Right atrium auricular region (tissue), 2 donors: Measurements from ENCODE around the gene ZNF783. TPM values are rescaled to one million over a fixed set of nuclear protein-coding genes. Genes with fewer than 3 reads are reported as not detected.

ENCODE experiments used
- DNase-seq: peaks from one replicate; pipeline ENCODE4 v3.0.0-alpha.2; 2019; ENCODE audit warnings: low spot score
- H3K27ac ChIP-seq, 2 donors: fragments of 200-600 bp; sonication (generic); 1 replicate in 1 of 2; 2 replicates in 1 of 2; pipeline ENCODE4 v1.5.1; 2016 to 2019
- H3K27me3 ChIP-seq, 2 donors: fragments of 200-600 bp; sonication (generic); one replicate each; pipeline versions ENCODE4 v1.5.1 to v1.6.0; 2017 to 2019
- H3K36me3 ChIP-seq: fragments of 200-600 bp; sonication (generic); one replicate; pipeline ENCODE4 v1.5.1; 2016
- H3K4me1 ChIP-seq, 2 donors: fragments of 200-600 bp; sonication (generic); one replicate each; pipeline versions ENCODE4 v1.5.1 to v1.6.0; 2017 to 2019
- H3K4me3 ChIP-seq, 2 donors: fragments of 200-600 bp; sonication (generic); 1 replicate in 1 of 2; 2 replicates in 1 of 2; pipeline ENCODE4 v1.5.1; 2017 to 2019; ENCODE audit warnings: mild to moderate bottlenecking in 1 of 2, moderate library complexity in 1 of 2
- H3K9me3 ChIP-seq, 2 donors: fragments of 200-600 bp; sonication (generic); one replicate each; pipeline ENCODE4 v1.5.1; 2019
- CTCF ChIP-seq, 2 donors: fragments of 200-600 bp; sonication (generic); IDR thresholded peaks; one replicate each; pipeline ENCODE4 v1.5.1; 2019; ENCODE audit warnings: antibody characterized with exemption in 2 of 2
- total RNA-seq, 2 donors: library from RNA; depleted of rRNA; stranded (reverse); fragments of >200 nt; gene quantifications; one replicate each; pipeline ENCODE4 v1.1.0, GENCODE V29; 2016

The ZNF783 gene
- total RNA-seq, 2 donors from 2014 or later: 3.7 to 5.1 TPM

- Histone ChIP-seq H3K27ac (no peak overlapping the region), H3K27me3 (no peaks in the 10 kb centered on the region), H3K4me3 (no peak overlapping the region), H3K4me1 (no peaks in the 10 kb centered on the region), H3K9me3 (no peaks in the 10 kb centered on the region), H3K36me3 (no peaks in the 10 kb centered on the region)
- DNase-seq: peak; percentile 21
- peak; percentile 22 to 51 for TF ChIP-seq CTCF (IDR thresholded peaks at IDR 0.05)
Measured at GRCh38 chr7:149310113-149310836, 48.3 kb downstream of the ZNF783 start.

- Histone ChIP-seq H3K4me3 (no peak overlapping the region), H3K36me3 (no peaks in the 10 kb centered on the region), H3K9me3 (no peaks in the 10 kb centered on the region), H3K27ac (no peak overlapping the region), H3K27me3 (no peaks in the 10 kb centered on the region), H3K4me1 (no peaks in the 10 kb centered on the region)
- peak; percentile 16 for DNase-seq
- no peak for TF ChIP-seq CTCF (IDR thresholded peaks at IDR 0.05)
Measured at GRCh38 chr7:149310990-149311573, 49.1 kb downstream of the ZNF783 start.

- no peak for DNase-seq
- Histone ChIP-seq H3K27ac (no peak overlapping the region), H3K27me3 (no peaks in the 10 kb centered on the region), H3K9me3 (no peaks in the 10 kb centered on the region), H3K36me3 (no peaks in the 10 kb centered on the region), H3K4me3 (no peak overlapping the region), H3K4me1 (no peaks in the 10 kb centered on the region)
- no peak for TF ChIP-seq CTCF (IDR thresholded peaks at IDR 0.05)
Measured at GRCh38 chr7:149313981-149314380, 52.0 kb downstream of the ZNF783 start.

GRCh38 chr7:149316606-149317005 is 54.6 kb downstream of the ZNF783 start:
- DNase-seq: no peak
- Histone ChIP-seq H3K9me3 (no peaks in the 10 kb centered on the region), H3K36me3 (no peaks in the 10 kb centered on the region), H3K27ac (no peak overlapping the region), H3K27me3 (no peaks in the 10 kb centered on the region), H3K4me3 (no peak overlapping the region), H3K4me1 (no peaks in the 10 kb centered on the region)
- no peak for TF ChIP-seq CTCF (IDR thresholded peaks at IDR 0.05)

- Histone ChIP-seq H3K4me1 (no peaks in the 10 kb centered on the region), H3K27ac (no peak overlapping the region), H3K36me3 (no peaks in the 10 kb centered on the region), H3K27me3 (no peaks in the 10 kb centered on the region), H3K9me3 (no peaks in the 10 kb centered on the region), H3K4me3 (no peak overlapping the region)
- DNase-seq: no peak
- no peak for TF ChIP-seq CTCF (IDR thresholded peaks at IDR 0.05)
Measured at GRCh38 chr7:149317496-149317895, 55.5 kb downstream of the ZNF783 start.
